ENCODE data around the gene MYH7. TPM values are rescaled to one million over a fixed set of nuclear protein-coding genes. Genes with fewer than 3 reads are reported as not detected.
"Not testable (repeated sequence)": the region's sequence is repeated elsewhere in the genome, so short reads cannot be mapped to it uniquely, and the experiment has no call there.

Gene MYH7
- total RNA-seq, 1 experiment from 2014 or later, result not detected

GRCh38 chr14:23430016-23430722 is 5.3 kb downstream of the MYH7 start:
- DNase-seq (ENCODE audit: low read depth), result no peak

- DNase-seq (ENCODE audit: low read depth), result no peak
Measured at GRCh38 chr14:23428686-23429495, 6.6 kb downstream of the MYH7 start.

- not testable (repeated sequence) for DNase-seq (ENCODE audit: low read depth)
Measured at GRCh38 chr14:23425798-23426197, 9.7 kb downstream of the MYH7 start.

- DNase-seq (ENCODE audit: low read depth), result no peak
Measured at GRCh38 chr14:23425169-23425568, 10.3 kb downstream of the MYH7 start.

- no peak for DNase-seq (ENCODE audit: low read depth)
Measured at GRCh38 chr14:23423657-23424056, 11.8 kb downstream of the MYH7 start.

GRCh38 chr14:23421594-23421993 is 13.9 kb downstream of the MYH7 start:
- no peak for DNase-seq (ENCODE audit: low read depth)

- not testable (repeated sequence) for DNase-seq (ENCODE audit: low read depth)
Measured at GRCh38 chr14:23419646-23420045, 15.8 kb downstream of the MYH7 start.

GRCh38 chr14:23418021-23418420 is 17.4 kb downstream of the MYH7 start:
- DNase-seq (ENCODE audit: low read depth), result no peak

- DNase-seq (ENCODE audit: low read depth), result not testable (repeated sequence)
Measured at GRCh38 chr14:23417269-23417668, 18.2 kb downstream of the MYH7 start.

- no peak for DNase-seq (ENCODE audit: low read depth)
Measured at GRCh38 chr14:23416801-23417200, 18.7 kb downstream of the MYH7 start.

GRCh38 chr14:23415821-23416778 is 19.4 kb downstream of the MYH7 start:
- no peak for DNase-seq (ENCODE audit: low read depth)

- no peak for DNase-seq (ENCODE audit: low read depth)
Measured at GRCh38 chr14:23414906-23415820, 20.3 kb downstream of the MYH7 start.

- no peak for DNase-seq (ENCODE audit: low read depth)
Measured at GRCh38 chr14:23414254-23414653, 21.2 kb downstream of the MYH7 start.

- DNase-seq (ENCODE audit: low read depth), result no peak
Measured at GRCh38 chr14:23413681-23414080, 21.8 kb downstream of the MYH7 start.

- no peak for DNase-seq (ENCODE audit: low read depth)
Measured at GRCh38 chr14:23411563-23412525, 23.6 kb downstream of the MYH7 start.

GRCh38 chr14:23409966-23410635 is 25.4 kb downstream of the MYH7 start:
- DNase-seq (ENCODE audit: low read depth), result no peak

- no peak for DNase-seq (ENCODE audit: low read depth)
Measured at GRCh38 chr14:23409475-23409874, 26.0 kb downstream of the MYH7 start.

GRCh38 chr14:23408307-23408630 is 27.2 kb downstream of the MYH7 start:
- DNase-seq (ENCODE audit: low read depth), result no peak
